Activated CD4-positive, alpha-beta T cell treated with anti-CD3 and anti-CD28 coated beads, Interleukin-2, amount 50 U/mL, for 1 hour (primary cell): Measurements from ENCODE around the gene PCYT1A.
A peak's percentile ranks its signal among the peaks of the same experiment; 100 is the strongest.
"Not testable (repeated sequence)": the region's sequence is repeated elsewhere in the genome, so short reads cannot be mapped to it uniquely, and the experiment has no call there.

Experiments
- DNase-seq: peaks from one replicate; pipeline ENCODE4 v3.0.0-alpha.2; 2020

The PCYT1A gene

DNA sequence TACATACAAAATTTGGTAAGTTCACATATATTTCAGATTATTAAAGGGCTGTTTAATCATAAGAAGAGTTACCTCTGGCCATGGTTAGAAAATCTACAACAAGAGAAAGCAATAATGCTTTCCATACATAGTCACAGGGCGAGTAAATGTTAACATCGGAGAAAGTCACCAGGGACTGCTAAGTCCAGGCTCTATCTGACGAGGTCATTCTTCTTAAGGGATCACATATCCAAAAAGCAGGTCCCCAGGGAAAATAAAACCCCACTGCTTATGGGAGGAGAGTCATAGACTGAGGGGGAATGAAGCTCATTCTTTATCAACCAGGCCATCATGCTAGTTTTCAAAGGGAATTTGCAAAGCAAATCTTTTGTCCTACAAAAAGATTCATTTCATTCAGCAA is 3.1 kb downstream of the PCYT1A start:
- no peak for DNase-seq

DNA sequence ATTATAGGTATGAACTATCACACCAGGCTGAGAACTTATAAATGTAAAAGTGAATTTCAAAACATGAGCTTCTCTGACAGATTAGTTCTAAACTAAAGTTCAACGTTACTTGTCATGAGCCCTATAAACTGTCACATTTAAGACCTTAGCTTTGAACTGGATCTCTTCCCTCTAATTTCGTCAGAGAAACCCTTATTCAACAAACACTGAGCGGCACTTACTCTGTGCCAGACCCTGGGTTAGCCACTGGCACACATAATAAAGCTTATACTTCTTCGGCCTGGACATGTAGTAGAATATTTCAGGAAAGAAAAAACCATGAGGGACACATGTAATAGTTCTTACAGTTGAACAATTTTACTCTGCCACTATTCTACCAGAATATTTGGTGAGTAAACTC is 5.6 kb downstream of the PCYT1A start:
- DNase-seq: no peak

DNA sequence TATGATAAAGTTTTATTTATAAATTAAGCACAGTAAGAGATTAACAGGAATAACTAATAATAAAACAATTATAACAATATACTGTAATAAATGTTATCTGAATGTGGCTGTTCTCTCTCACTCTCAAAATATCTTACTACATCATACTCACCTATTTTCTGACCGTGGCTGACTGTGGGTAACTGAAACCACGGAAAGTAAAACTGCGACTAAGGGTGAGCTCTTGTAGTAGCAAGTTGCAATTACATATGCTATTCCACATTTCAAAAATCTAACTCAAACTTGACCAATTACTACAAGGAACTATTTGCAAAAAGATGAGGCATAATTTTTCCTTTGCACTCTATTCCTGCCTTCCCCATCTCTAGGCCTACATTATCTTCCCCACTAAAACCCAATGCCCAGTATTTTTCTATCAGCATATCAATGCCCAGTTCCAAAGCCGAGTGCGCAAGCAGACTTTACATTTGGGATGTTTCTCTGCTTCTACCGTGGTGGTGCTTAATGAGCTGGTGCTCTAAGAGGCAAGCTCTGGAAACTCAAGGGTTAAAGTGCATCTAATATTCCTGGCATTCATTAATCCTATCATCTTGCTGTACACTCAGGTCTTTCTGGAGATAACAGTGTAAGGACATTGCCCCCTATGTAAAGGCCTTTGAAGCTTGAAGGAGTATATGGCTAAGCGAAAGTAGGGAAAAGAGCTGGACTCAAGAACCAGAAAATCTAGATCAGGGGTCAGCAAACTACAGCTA is 6.7 kb downstream of the PCYT1A start:
- no peak for DNase-seq

DNA sequence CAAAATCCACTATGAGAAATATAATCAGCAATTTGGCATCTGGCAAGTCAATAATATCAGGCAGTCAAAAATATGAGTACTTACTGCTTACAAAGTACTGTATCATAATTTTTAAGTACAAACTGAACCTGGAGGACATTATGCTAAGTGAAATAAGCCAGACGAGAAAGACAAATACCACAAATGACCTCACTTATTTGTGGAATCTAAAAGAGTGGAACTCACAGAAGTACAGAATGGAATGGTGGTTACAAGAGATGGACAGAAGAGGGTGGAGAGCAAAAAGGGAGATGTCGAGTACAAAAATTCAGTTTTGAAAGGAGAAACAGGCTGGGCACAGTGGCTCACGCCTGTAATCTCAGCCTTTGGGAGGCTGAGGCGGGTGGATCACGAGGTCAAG is 12.4 kb downstream of the PCYT1A start:
- no peak for DNase-seq

DNA sequence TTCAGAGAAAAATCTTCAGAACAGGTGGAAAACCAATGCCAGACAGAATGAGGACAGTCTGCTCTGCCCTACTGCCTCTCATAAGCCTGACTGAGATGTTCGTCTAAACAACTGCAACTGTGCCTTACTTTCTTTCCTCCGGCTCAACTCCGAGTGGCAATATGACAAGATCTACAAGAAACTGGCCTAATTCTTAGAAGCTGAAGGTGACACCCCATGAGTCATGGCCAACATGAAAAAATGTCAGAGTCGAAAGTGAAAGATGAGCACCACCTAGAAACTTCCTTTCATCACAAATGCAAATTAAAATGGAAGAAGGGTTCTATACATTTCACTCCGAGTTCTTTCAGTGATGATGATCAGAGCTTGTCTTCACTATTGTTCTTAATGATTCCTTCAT is 12.9 kb downstream of the PCYT1A start:
- DNase-seq: peak; percentile 46

DNA sequence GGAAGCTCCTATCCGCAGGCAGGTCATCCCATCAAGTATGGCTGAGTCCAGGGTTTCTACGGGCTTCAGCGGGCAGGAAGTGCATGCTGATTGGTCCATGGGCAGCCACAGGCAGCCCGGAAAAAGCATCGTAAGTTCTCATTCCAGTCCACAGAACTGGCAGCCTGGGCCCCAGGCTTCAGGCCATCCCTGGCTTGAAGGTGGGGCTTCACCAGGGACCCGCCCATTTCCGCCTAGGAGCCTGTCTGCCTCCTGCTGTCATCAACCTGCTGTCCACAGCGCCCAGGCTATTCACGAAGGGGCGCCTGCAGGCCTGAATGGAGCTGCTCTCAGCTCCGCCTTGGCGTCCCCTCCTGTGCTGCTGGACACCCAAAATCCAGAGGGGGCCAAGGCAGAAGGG is 13.9 kb downstream of the PCYT1A start:
- DNase-seq: no peak

DNA sequence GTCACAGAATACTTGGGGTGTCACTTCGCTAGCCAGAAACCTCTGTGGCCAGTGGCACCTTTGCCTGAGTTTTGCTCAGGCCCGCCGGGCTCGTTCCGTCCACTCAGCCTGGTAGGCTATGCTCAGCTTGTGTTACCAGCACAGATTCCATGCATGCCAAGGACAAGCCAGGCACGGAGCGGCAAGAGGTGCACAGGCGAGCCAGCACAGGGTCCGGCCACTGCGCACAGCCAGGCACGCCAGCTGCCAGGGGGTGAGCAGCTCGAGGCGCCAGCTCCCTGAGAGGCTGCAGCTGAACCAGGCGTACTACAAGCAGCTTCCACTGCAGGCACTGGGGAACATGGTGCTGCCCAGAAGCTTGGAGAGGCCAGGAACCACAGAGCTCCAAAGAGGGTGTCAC is 14.7 kb downstream of the PCYT1A start:
- DNase-seq: no peak

DNA sequence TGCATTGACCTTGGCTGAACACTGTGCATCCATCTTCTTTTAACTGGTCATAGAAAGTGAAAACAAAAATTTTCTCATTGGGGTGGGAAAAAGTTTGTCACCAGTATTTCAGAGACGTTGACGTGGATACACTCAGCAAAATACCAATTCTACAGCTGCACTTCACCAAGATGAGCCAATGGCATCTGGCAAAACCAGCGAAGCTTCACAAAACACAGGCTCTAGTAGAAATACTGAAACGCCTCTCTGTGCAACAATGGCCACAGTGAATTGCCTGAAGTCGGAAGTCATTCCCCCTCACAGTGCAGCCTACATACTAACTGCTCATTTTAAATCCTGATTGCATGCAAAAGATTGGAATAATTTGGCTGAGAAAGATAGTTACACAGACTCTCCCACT is 17.0 kb downstream of the PCYT1A start:
- DNase-seq: no peak

DNA sequence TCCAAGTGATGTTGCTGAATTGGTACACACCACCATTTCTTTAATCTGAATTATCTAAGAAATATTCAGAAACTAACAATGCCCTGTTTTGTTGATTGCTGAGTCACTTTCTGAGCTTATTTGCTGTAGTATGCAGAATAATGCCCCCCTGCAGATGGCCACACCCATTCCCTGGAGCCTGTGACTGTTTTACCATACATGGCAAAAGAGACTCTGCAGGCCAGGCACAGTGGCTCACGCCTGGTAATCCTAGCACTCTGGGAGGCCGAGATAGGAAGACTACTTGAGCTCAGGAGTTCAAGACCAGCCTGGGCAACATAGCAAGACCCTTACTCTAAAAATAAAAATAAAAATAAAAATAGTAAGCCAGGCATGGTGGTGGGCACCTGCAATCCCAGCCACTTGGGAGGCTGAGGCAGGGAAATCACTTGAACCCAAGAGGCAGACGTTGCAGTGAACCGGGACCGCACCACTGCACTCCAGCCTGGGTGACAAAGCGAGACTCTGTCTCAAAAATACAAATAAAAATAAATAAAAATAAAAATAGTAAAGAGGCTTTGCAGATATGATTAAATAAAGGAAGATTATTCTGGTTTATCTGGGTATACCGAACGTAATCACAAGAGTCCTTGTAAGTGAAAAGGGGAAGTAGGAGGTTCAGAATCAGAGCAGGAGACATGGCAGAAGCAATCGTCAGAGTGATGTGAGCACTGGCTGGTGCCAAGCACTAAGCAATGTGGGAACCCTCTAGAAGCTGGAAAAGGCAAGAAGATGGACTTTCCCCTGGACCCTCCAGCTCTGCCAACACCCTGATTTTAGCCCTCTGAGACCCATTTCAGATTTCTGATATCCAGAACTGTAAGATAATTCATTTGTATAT is 19.0 kb downstream of the PCYT1A start:
- DNase-seq: no peak

DNA sequence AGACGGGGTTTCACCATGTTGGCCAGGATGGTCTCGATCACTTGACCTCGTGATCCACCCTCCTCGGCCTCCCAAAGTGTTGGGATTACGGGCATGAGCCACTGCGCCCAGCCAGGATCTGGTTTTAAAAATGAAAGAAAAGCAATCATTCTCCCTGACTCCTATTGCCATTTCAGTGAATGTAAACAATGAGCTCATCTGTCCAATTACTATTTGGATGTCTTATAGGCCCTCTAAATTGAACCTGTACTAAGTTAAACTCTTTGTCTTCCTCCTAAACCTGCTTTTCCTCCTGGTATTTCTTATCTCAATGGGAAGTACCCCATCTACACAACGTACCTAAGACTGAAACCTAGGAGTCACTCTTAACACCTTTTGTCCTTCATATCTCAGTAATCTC is 23.7 kb downstream of the PCYT1A start:
- DNase-seq: no peak

DNA sequence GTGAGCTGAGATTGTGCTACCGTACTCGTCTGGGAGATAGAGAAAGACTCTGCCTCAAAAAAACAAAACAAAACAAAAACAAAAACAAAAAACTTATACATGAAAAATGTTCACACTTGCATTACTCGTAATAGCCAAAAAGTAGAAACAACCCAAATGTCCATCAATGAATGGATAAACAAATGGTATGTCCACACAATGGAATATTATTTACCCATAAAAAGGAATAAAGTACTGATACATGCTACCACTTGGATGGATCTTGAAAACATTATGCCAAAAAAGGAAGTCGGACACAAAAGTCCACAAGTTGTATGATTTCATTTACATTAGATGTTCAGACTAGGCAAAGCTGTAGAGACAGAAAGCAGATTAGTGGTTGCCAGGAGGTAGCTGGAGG is 26.7 kb downstream of the PCYT1A start:
- no peak for DNase-seq

DNA sequence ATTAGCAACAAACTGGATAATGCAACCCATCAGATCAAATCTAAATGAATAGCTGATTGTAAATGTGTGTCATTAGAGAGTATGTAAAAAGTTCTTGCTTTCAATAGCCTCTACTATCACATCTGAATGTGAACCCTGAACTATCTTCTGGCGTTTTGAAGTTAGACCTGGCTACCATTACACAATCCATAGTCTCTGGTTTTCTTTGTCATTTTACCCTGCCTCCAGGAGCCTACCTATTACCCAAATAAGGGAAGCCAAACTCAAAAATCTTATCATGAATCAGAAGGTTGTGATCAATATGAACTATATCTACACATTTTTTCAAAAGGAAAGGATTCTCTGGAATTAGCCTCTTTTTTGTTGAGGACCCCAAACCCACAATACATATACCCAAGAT is 31.8 kb downstream of the PCYT1A start:
- DNase-seq: no peak

DNA sequence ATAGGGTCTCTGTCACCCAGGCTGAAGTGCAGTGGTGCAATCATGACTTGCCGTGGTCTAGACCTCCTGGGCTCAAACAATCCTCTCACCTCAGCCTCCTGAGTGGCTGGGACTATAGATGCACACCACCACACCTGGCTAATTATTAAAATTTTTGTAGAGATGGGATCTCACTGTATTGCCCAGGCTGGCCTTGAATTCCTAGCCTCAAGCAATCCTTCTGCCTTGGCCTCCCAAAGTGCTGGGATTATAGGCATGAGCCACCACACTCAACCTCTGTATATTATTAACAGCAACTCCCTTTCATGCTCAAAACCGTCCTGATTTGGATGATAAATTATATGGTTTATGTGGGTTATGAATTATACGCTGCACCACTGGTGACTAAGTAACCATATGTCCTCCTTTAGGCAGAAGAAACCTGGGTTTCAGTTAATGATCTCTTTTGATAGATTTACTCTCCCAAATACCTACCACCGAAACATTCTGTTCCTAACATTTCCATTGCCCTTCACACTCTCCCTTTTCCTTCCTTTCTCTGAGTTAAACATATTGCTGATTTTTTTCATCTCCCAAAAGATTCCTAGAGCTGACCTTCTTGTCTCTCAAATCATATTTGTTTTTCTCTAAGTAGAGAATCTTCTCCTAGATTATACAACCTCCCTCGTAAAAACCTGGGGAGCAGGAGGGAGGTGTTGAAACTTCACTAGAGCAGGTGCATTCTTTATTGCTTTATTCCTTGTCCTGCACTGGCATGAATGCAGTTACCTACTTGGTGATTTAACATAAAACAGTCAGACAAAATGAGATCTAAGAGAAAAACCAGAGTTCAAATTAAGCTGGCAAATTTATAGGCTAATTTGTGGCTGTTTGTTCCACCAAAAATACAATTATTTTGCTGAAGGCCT is 32.9 kb downstream of the PCYT1A start:
- no peak for DNase-seq

DNA sequence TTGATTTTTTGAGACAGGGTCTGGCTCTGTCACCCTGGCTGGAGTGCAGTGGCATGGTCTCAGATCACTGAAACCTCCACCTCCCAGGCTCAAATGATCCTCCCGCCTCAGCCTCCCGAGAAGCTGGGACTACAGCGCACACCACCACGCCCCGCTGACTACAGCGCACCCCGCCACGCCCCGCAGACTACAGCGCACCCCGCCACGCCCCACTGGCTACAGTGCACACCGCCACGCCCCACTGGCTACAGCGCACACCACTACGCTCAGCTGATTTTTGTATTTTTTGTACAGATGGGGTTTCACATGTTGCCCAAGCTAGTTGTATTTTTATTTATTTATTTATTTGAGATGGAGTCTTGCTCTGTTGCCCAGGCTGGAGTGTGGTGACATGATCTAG is 35.6 kb downstream of the PCYT1A start:
- no peak for DNase-seq

DNA sequence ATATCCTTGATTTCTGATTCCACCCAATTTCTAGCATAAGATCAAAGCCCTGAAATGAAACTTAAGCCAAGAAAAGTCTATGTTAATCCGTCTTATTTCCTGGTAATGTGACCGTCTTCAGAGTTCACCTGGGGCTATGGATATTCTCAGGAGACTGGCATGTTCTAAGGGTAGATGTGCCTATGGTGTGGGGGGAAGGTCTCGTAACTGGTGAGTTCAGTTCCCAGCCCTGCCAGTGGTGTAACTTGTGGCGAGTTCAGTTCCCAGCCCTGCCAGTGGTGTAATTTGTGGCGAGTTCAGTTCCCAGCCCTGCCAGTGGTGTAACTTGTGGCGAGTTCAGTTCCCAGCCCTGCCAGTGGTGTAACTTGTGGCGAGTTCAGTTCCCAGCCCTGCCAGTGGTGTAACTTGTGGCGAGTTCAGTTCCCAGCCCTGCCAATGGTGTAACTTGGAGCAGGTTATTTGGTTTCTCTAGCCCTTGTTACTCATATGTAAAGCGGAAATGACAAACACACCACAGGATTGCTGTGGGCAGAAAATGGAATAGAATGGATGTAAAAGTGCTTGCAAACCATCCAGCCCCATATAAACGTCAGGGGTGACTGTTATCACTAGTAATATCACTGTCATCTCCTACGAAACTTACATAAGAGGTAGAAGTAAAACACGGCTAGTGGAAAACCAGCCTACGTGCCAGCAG is 40.8 kb downstream of the PCYT1A start:
- no peak for DNase-seq

DNA sequence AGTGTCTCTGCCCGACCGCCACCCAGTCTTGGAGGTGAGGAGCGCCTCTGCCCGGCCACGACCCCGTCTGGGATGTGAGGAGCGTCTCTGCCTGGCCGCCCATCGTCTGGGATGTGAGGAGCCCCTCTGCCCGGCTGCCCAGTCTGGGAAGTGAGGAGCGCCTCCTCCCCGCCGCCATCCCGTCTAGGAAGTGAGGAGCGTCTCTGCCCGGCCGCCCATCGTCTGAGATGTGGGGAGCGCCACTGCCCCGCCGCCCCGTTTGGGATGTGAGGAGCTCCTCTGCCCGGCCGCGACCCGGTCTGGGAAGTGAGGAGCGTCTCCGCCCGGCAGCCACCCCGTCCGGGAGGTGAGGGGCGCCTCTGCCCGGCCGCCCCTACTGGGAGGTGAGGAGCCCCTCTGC is 43.4 kb downstream of the PCYT1A start:
- not testable (repeated sequence) for DNase-seq

DNA sequence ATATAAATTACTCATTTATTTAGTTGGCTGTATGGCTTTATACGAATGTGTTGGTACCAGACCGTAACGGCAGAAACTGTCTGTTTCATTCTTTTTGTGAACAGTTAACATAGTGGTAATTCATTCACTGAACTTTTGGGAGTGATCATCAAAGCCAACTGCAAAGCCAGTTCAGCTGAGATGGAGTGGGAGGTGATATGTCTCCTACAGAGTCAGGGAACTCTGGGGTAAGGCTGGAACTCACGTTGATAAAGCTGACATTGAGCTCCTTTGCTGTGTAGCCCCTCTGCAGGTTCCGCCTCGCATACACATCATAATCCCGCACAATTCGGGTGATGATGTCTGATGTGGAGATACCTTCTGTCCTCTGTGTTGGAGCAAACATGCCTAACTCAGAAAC is 45.8 kb downstream of the PCYT1A start:
- no peak for DNase-seq

DNA sequence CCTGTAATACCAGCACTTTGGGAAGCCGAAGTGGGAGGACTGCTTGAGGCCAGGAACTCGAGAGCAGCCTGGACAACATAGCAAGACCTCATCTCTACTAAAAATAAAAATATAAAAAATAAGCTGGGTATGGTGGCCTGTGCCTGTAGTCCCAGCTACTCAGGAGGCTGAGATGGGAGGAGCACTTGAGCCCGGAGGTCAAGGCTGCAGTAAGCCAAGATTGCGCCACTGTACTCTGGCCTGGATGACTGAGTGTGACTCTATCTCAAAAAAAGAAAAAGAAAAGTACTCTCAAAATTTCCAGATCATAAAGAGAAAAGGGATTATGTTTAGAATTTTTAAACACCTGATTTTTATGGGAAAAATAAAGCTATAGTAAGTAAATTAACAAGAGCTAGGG is 47.1 kb downstream of the PCYT1A start:
- DNase-seq: no peak

DNA sequence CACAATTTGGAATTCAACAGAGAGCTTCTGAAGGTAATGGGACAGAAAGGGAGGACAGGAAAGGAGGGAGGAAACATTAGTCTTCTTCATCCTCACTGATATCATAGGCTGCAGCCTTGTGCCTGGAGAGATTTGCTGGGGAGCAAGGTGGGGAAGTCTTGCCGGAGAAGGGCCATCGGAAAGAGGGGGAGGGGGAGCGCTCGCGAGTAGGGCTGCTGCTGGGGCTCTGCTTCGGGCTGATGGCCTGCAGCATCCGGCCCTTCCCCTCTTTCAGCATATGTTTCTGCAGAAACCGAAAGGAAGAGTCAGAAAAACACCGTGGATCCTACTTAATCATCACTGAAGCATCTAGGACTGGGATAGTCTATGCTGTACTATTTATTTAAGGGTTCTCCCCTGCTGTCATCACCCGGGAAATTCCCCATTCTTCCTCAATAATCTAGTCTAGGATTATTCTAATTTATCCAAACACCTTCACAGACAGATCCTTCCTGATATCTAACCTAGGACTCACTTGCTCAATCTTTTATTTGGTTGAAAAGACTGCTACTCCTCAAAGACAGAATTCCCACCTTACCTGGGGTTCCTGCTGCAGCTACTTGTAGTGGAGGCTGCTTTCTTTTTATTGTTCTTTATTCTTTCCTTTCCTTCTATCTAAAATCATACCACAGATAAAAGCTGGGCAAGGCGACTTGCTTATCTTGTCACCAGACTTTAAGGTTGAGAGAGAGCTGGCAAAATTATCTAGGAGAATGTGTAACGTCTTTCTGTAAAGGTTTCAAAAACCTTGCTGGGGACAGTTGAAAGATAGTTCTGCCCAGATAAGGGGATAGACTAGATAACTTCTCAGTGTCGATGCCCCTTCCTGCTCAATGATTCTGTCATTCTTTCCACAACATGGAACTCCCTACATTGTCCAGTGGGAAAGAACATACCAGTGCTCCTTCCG is 48.6 kb downstream of the PCYT1A start:
- no peak for DNase-seq

DNA sequence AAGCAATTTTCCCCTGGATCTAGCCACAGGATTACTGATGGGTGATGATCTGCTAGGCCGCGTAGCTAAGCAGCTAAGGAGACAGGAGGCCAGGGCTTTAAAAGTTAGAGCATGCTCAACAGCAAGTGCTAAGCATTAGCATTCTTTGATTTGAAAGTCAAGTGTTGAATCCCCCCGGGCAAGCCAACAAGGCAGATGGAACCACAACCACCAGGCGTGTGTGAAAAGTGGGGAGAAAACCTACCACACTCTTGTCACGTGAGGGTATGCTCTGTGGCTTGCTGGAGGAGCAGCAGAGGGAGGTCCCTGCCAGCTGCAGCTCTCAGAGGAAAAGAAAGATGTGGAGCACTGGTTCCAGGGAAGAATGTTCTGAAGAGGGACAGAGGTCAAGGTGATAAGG is 50.3 kb downstream of the PCYT1A start:
- DNase-seq: no peak

DNA sequence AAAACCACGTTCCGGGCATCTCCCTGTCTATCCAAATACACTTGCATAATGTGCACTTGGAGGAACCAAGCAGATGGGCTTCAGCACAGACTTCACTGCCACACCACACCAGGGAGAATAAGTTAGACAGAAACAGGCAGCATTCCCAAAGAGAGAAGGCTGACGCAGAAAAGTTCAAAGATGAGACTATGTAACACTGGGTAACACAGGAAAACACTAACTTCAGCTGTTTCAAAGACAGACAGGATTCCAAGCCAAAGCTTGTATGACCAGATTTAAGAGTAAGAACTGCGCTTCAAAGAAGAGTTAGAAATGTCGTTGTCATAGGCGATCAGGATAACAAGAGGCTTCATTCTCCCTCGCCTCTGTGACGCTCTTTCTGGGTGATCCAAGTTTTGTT is 51.3 kb downstream of the PCYT1A start:
- DNase-seq: no peak
